DND-41 (cell line): ENCODE data around the gene CPA2.

ENCODE experiments used
- ATAC-seq: fragments of 200-7000 bp; cut with Tn5 transposase; 3 replicates; pipeline ENCODE4 v1.9.1; 2021; ENCODE audit warnings: low read depth; ENCODE audit not compliant: insufficient read depth
- DNase-seq: peaks from one replicate; pipeline ENCODE4 v3.0.0-alpha.2; 2020
- H2AFZ ChIP-seq: 2 replicates; pipeline ENCODE4 v1.6.0; 2012; ENCODE audit warnings: low read depth, low read length
- H3K27ac ChIP-seq: 2 replicates; pipeline ENCODE4 v1.5.1; 2012; ENCODE audit warnings: low read length, inconsistent platforms
- H3K27me3 ChIP-seq: fragments of 200-600 bp; sonication (generic); 2 replicates; pipeline ENCODE4 v1.6.0; 2012; ENCODE audit warnings: low read length, mild to moderate bottlenecking, inconsistent platforms; ENCODE audit not compliant: insufficient read depth, poor library complexity
- H3K36me3 ChIP-seq: 2 replicates; pipeline ENCODE4 v1.5.1; 2012; ENCODE audit warnings: low read length, inconsistent platforms; ENCODE audit not compliant: insufficient read depth
- H3K4me1 ChIP-seq: 2 replicates; pipeline ENCODE4 v1.5.1; 2012; ENCODE audit warnings: mild to moderate bottlenecking, low read length; ENCODE audit not compliant: insufficient read depth
- H3K4me2 ChIP-seq: 2 replicates; pipeline ENCODE4 v1.6.0; 2012; ENCODE audit warnings: mild to moderate bottlenecking, moderate library complexity, low read length, inconsistent platforms; ENCODE audit not compliant: insufficient read depth
- H3K4me3 ChIP-seq, 2 experiments: fragments of 200-600 bp in 1 of 2; shearing (Covaris generic) in 1 of 2; 2 replicates each; pipeline ENCODE4 v1.5.1; 2012 to 2016; ENCODE audit warnings: inconsistent platforms in 2 of 2, low read length in 2 of 2, mild to moderate bottlenecking in 2 of 2, low read depth in 1 of 2, moderate library complexity in 1 of 2
- H3K79me2 ChIP-seq: 2 replicates; pipeline ENCODE4 v1.6.0; 2012; ENCODE audit warnings: low read length, inconsistent platforms; ENCODE audit not compliant: insufficient read depth
- H3K9ac ChIP-seq: 2 replicates; pipeline ENCODE4 v1.6.0; 2012; ENCODE audit warnings: low read depth, mild to moderate bottlenecking, inconsistent platforms, low read length, moderate library complexity
- H3K9me3 ChIP-seq: 2 replicates; pipeline ENCODE4 v1.5.1; 2012; ENCODE audit warnings: low read length, moderate library complexity, mild to moderate bottlenecking, inconsistent platforms; ENCODE audit not compliant: insufficient read depth, severe bottlenecking
- H4K20me1 ChIP-seq: 2 replicates; pipeline ENCODE4 v1.6.0; 2012; ENCODE audit warnings: low read length; ENCODE audit not compliant: insufficient read depth
- EZH2 ChIP-seq: IDR thresholded peaks from 3 replicates; pipeline ENCODE4 v1.6.1; 2012; ENCODE audit warnings: borderline replicate concordance, low read depth, mild to moderate bottlenecking, moderate library complexity, low read length, inconsistent platforms; ENCODE audit not compliant: severe bottlenecking
- TF ChIP-seq, protein P1 (sequence below): IDR thresholded peaks from 2 replicates; pipeline ENCODE4 v1.5.1; 2012; ENCODE audit warnings: borderline replicate concordance, low read length, moderate library complexity, mild to moderate bottlenecking; ENCODE audit not compliant: poor library complexity, severe bottlenecking; ENCODE audit errors: extremely low read depth

Gene CPA2

GRCh38 chr7:130274983-130275591 is 8.4 kb downstream of the CPA2 start:
- Histone ChIP-seq H3K79me2 (no peaks in the 10 kb centered on the region), H3K36me3 (no peaks in the 10 kb centered on the region), H3K9me3 (no peaks in the 10 kb centered on the region), H2AFZ (no peak overlapping the region), H3K9ac (no peak overlapping the region), H3K27me3 (peaks cover 26% of the 10 kb centered on the region), H3K4me2 (no peak overlapping the region), H3K4me1 (peaks cover 16% of the 10 kb centered on the region), H3K4me3 (no peak overlapping the region), H3K27ac (no peak overlapping the region), H4K20me1 (no peaks in the 10 kb centered on the region)
- TF ChIP-seq EZH2, result no peak
- ATAC-seq (no peak), DNase-seq (no peak)

DNA sequence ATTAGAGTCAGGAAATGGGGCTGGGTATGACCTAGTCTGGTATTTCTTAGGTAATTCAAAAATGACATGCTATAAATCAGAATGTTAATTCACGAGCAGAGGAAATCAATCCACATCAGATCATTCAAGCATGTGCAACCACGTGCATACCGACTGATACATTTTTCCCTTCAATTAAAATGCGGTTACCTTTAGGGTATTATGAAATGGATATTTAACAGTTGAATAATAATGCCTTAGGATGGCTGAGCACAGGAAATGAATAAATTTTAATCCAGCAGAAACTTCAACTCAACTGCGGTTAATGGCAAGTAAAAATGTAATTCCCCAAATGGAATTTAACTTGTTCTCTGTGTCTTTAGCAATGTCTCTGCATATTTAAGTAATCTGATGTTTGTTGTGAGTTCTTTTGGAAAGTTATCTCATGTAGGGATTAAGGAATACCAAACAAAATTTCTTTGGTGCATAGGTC is 9.2 kb downstream of the CPA2 start:
- no peak for ATAC-seq
- Histone ChIP-seq H2AFZ (no peak overlapping the region), H3K4me2 (no peak overlapping the region), H3K79me2 (no peaks in the 10 kb centered on the region), H3K36me3 (no peaks in the 10 kb centered on the region), H3K27ac (no peak overlapping the region), H4K20me1 (no peaks in the 10 kb centered on the region), H3K4me1 (peaks cover 16% of the 10 kb centered on the region), H3K9me3 (no peaks in the 10 kb centered on the region), H3K4me3 (no peak overlapping the region), H3K9ac (no peak overlapping the region), H3K27me3 (peaks cover 33% of the 10 kb centered on the region)
- TF ChIP-seq, protein P1, sequence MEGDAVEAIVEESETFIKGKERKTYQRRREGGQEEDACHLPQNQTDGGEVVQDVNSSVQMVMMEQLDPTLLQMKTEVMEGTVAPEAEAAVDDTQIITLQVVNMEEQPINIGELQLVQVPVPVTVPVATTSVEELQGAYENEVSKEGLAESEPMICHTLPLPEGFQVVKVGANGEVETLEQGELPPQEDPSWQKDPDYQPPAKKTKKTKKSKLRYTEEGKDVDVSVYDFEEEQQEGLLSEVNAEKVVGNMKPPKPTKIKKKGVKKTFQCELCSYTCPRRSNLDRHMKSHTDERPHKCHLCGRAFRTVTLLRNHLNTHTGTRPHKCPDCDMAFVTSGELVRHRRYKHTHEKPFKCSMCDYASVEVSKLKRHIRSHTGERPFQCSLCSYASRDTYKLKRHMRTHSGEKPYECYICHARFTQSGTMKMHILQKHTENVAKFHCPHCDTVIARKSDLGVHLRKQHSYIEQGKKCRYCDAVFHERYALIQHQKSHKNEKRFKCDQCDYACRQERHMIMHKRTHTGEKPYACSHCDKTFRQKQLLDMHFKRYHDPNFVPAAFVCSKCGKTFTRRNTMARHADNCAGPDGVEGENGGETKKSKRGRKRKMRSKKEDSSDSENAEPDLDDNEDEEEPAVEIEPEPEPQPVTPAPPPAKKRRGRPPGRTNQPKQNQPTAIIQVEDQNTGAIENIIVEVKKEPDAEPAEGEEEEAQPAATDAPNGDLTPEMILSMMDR, result no peak
- no peak for TF ChIP-seq EZH2
- DNase-seq, result no peak

- no peaks in the 10 kb centered on the region for H3K9me3 ChIP-seq
- H3K27me3 ChIP-seq, result peaks cover 34% of the 10 kb centered on the region
- no peak overlapping the region for H2AFZ ChIP-seq
- no peak overlapping the region for H3K4me3 ChIP-seq
- ATAC-seq, result no peak
- H3K79me2 ChIP-seq, result no peaks in the 10 kb centered on the region
- no peak for DNase-seq
- no peak overlapping the region for H3K4me2 ChIP-seq
- H4K20me1 ChIP-seq, result no peaks in the 10 kb centered on the region
- H3K36me3 ChIP-seq, result no peaks in the 10 kb centered on the region
- H3K27ac ChIP-seq, result no peak overlapping the region
- H3K9ac ChIP-seq, result no peak overlapping the region
- TF ChIP-seq, protein P1, result no peak
- no peak for TF ChIP-seq EZH2
- peaks cover 16% of the 10 kb centered on the region for H3K4me1 ChIP-seq
Observed at GRCh38 chr7:130276796-130277762, 10.4 kb downstream of the CPA2 start.
